GM12878 (cell line): Measurements from ENCODE around the gene TLX2. TPM values are rescaled to one million over a fixed set of nuclear protein-coding genes. Genes with fewer than 3 reads are reported as not detected.

Source experiments
- ATAC-seq: fragments of 200-7000 bp; cut with Tn5 transposase; 3 replicates; pipeline ENCODE4 v1.9.1; 2020; ENCODE audit warnings: mild to moderate bottlenecking, moderate library complexity
- BruUV-seq: library from RNA; stranded (reverse); fragments of 400-500 nt; replicated peaks from 2 replicates; lab custom pipeline; 2021; lab: Mats Ljungman, UMichigan
- CTCF ChIA-PET: fragments of 300-600 bp; sonication (Branson Sonifier 250); formaldehyde crosslinking; extraction: SDS; loops from one replicate; lab custom pipeline; 2021; ENCODE audit warnings: inconsistent platforms; lab: Yijun Ruan, JAX
- POLR2A ChIA-PET: fragments of 350-600 bp; formaldehyde crosslinking; extraction: SDS; loops from one replicate; lab custom pipeline; 2021; ENCODE audit warnings: inconsistent platforms; lab: Charles Lee
- RAD21 ChIA-PET: fragments of 300-600 bp; sonication (Branson Sonifier 250); formaldehyde crosslinking; loops from one replicate; lab custom pipeline; 2023; ENCODE audit warnings: antibody characterized with exemption; ENCODE audit not compliant: unreplicated experiment; lab: Charles Lee
- SMC1A ChIA-PET: fragments of 300-600 bp; sonication (Branson Sonifier 250); formaldehyde crosslinking; loops from one replicate; lab custom pipeline; 2023; ENCODE audit not compliant: unreplicated experiment, uncharacterized antibody; lab: Charles Lee
- DNase-seq: peaks from one replicate; pipeline ENCODE4 v3.0.0-alpha.2; 2011; ENCODE audit warnings: low read depth, low spot score
- FAIRE-seq: peaks from 3 replicates; lab custom pipeline; 2011; peaks lifted over from hg19 to GRCh38; lab: Jason Lieb, UNC
- H2AFZ ChIP-seq: 2 replicates; pipeline ENCODE4 v1.6.0; 2011; ENCODE audit warnings: low read depth, low read length, control low read depth; ENCODE audit not compliant: control insufficient read depth
- H3K27ac ChIP-seq: 2 replicates; pipeline ENCODE4 v1.5.1; 2011; ENCODE audit warnings: control low read depth; ENCODE audit not compliant: control insufficient read depth, insufficient read depth
- H3K27me3 ChIP-seq, 2 experiments: replicated peaks in 1 of 2; 2 replicates each; pipeline versions ENCODE4 v1.6.0 to v1.6.1; 2011; ENCODE audit warnings: low read length in 1 of 2; ENCODE audit not compliant: control insufficient read depth in 2 of 2, insufficient read depth in 2 of 2
- H3K36me3 ChIP-seq, 2 experiments: 2 replicates each; pipeline ENCODE4 v1.5.1; 2011; ENCODE audit warnings: low read length in 1 of 2; ENCODE audit not compliant: control insufficient read depth in 2 of 2, insufficient read depth in 2 of 2
- H3K4me1 ChIP-seq: 2 replicates; pipeline ENCODE4 v1.6.1; 2011; ENCODE audit warnings: mild to moderate bottlenecking, low read length, moderate library complexity, mixed read lengths; ENCODE audit not compliant: control insufficient read depth, insufficient read depth
- H3K4me2 ChIP-seq: 2 replicates; pipeline ENCODE4 v1.6.0; 2011; ENCODE audit warnings: control low read depth; ENCODE audit not compliant: control insufficient read depth, insufficient read depth
- H3K4me3 ChIP-seq: fragments of 200-600 bp; sonication (generic); 2 replicates; pipeline ENCODE4 v1.5.1; 2016
- H3K79me2 ChIP-seq: 2 replicates; pipeline ENCODE4 v1.6.0; 2011; ENCODE audit warnings: low read length; ENCODE audit not compliant: control insufficient read depth, insufficient read depth
- H3K9ac ChIP-seq: 2 replicates; pipeline ENCODE4 v1.8.0; 2011; ENCODE audit warnings: low read length, control low read depth, mixed read lengths; ENCODE audit not compliant: control insufficient read depth, insufficient read depth
- H3K9me3 ChIP-seq: replicated peaks from 3 replicates; pipeline ENCODE4 v1.5.1; 2011; ENCODE audit warnings: mild to moderate bottlenecking, low read length; ENCODE audit not compliant: control insufficient read depth, insufficient read depth
- H4K20me1 ChIP-seq: 2 replicates; pipeline ENCODE4 v1.6.0; 2011; ENCODE audit not compliant: control insufficient read depth, insufficient read depth
- CBFB ChIP-seq: IDR thresholded peaks from 2 replicates; pipeline ENCODE4 v1.6.1; 2016; ENCODE audit warnings: antibody characterized with exemption, low read depth
- EZH2 ChIP-seq: IDR thresholded peaks from 2 replicates; pipeline ENCODE4 v1.6.1; 2012; ENCODE audit warnings: low read depth, mild to moderate bottlenecking, control low read depth, inconsistent platforms, low read length, borderline replicate concordance; ENCODE audit not compliant: control insufficient read depth
- HDAC6 ChIP-seq: fragments of 200-600 bp; sonication (generic); IDR thresholded peaks from one replicate; pipeline ENCODE4 v1.8.0; 2017; ENCODE audit warnings: antibody characterized with exemption; ENCODE audit not compliant: unreplicated experiment
- MTA3 ChIP-seq: IDR thresholded peaks from 2 replicates; pipeline ENCODE4 v1.6.1; 2012; ENCODE audit warnings: low read length, inconsistent platforms, borderline replicate concordance
- NRF1 ChIP-seq: conservative IDR thresholded peaks from 2 replicates; pipeline ENCODE4 v1.6.1; 2011; ENCODE audit warnings: mild to moderate bottlenecking, low read depth, low read length, improper control_type of control experiment
- POLR2A ChIP-seq: IDR thresholded peaks from 2 replicates; pipeline ENCODE4 v1.6.1; 2011; ENCODE audit warnings: low read depth, mild to moderate bottlenecking, low read length
- SREBF1 ChIP-seq: IDR thresholded peaks from 2 replicates; pipeline ENCODE4 v1.6.1; 2012; ENCODE audit warnings: mild to moderate bottlenecking, low read length
- ZBED1 ChIP-seq: IDR thresholded peaks from 2 replicates; pipeline ENCODE4 v1.6.1; 2016; ENCODE audit warnings: borderline replicate concordance
- WGBS: methylation state at CpG from one replicate; pipeline ENCODE4 v1.1.6; 2016; ENCODE audit warnings: low lambda C conversion rate; ENCODE audit not compliant: insufficient replicate concordance, insufficient coverage; ENCODE audit errors: missing lambda C conversion rate; 5-methylcytosine and 5-hydroxymethylcytosine counted together
- in situ Hi-C: fragments of 300-500 bp; cut with MboI; formaldehyde crosslinking; loops from 9 replicates; pipeline ENCODE4 v1.14.3; 2018; ENCODE audit warnings: mixed read lengths
- intact Hi-C: fragments of 100-400 bp; cut with micrococcal nuclease; formaldehyde crosslinking; loops from one replicate; pipeline ENCODE4 v1.14.2; 2022; ENCODE audit not compliant: unreplicated experiment
- polyA plus RNA-seq, 11 experiments: library from polyadenylated mRNA; depleted of rRNA in 4 of 11; unstranded in 6 of 11; stranded (reverse) in 5 of 11; fragments of >200 nt; fragmentation: Nextera tagmentation in 4 of 11; fragmentation: Illumina TruSeq in 1 of 11; extraction: Ambion mirVana in 4 of 11; extraction: Trizol in 1 of 11; gene quantifications; 1 replicate in 1 of 11; 2 replicates in 10 of 11; pipeline versions ENCODE4 v1.2.1 to v1.2.3, GENCODE V29; 2011 to 2016; ENCODE audit warnings: inconsistent platforms in 2 of 11, missing spikeins in 2 of 11, low read depth in 1 of 11
- total RNA-seq, 4 experiments: library from RNA; depleted of rRNA in 3 of 4; stranded (reverse); fragments of >200 nt in 3 of 4; fragmentation: Illumina TruSeq in 1 of 4; extraction: Trizol in 1 of 4; gene quantifications; 2 replicates each; pipeline versions ENCODE4 v1.2.1 to v1.2.3, GENCODE V29; 2013 to 2021
- TF ChIP-seq, protein P1 (sequence below): IDR thresholded peaks from 2 replicates; pipeline ENCODE4 v1.6.1; 2012; ENCODE audit warnings: improper control_type of control experiment, low read depth, low read length; ENCODE audit not compliant: insufficient replicate concordance

TLX2 gene
- total and polyA plus RNA-seq, 10 of the 15 experiments (the other 5 are each of a cell fraction or from before 2014, with no cell fraction given), result 0.06 to 5.5 (median 3.6) TPM; not detected in 1

DNA sequence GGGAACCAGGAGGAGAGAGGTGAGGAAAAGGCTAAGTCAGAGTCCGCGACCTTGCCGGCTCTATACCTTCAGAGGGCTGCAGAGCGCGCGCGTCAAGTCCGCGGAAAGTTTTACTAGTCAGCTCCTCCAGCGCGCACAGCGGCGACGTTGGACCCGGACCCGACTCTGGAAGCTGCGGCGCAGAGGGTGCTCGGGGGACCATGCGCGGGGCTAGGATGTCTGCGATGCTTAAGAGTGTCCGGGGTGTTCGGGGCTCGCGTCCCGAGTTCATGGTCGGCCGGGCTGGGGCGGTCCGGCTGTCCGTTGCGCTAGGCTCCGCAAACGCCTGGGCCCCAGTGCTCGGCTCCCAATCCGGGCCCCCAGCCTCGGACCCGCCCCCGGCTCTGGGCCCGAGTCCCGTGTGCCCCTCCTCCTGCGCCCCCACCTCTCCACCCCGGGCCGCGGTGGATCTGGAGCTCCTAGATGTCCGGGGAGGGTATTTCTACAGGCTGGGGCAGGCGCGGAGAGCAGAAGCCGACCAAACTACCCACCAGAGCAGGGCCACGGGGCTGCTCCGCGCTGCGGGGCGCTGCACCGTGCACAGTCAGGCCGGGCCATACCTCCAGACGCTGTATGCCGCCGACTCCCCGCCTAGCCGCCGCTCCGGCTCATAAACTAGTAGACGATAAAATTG lies 14.8 kb upstream of the TLX2 start, which contains the start of gene LBX2:
Gene LBX2, minus strand, starts transcription at position 337 of the 673 bp plus-strand sequence. Its CDS starts 66 bp downstream, at position 271.
- in situ Hi-C loops (no loop called here), intact Hi-C loops (no loop called here)
- Histone ChIP-seq H4K20me1 (no peaks in the 10 kb centered on the region), H3K4me3 (peak within 1 kb of the TSS; percentile 57; the same call in 1 of the 2 replicates), H3K36me3 (no peaks in the 10 kb centered on the region), H3K79me2 (no peaks in the 10 kb centered on the region), H3K4me2 (peak within 1 kb of the TSS; percentile 46), H3K27ac (no peak within 1 kb of the TSS), H2AFZ (no peak within 1 kb of the TSS), H3K9ac (no peak within 1 kb of the TSS), H3K4me1 (peaks cover 15% of the 10 kb centered on the region), H3K27me3 (peaks cover 15 to 25% of the 10 kb centered on the region in 2 experiments; a peak in 3 of 4 replicates), H3K9me3 (no peaks in the 10 kb centered on the region)
- no TSS peak for BruUV-seq
- ChIA-PET RAD21 (interaction anchor here (1.7 to 2.6 kb wide), 2 partner anchors 45 to 89 kb away, joined by 4 to 10 read pairs; partner anchors contain the start of gene INO80B), SMC1A (interaction anchor here (1.3 to 7.0 kb wide), 2 partner anchors 58 to 87 kb away, joined by 3 to 71 read pairs; no protein-coding TSS in a partner anchor), CTCF (interaction anchor here (0.6 to 13.9 kb wide), 2 partner anchors 77 to 87 kb away, joined by 4 to 231 read pairs; no protein-coding TSS in a partner anchor), POLR2A (no interaction called here)
- DNase-seq (no peak), FAIRE-seq (no peak), ATAC-seq (no peak)
- TF ChIP-seq, protein P1, sequence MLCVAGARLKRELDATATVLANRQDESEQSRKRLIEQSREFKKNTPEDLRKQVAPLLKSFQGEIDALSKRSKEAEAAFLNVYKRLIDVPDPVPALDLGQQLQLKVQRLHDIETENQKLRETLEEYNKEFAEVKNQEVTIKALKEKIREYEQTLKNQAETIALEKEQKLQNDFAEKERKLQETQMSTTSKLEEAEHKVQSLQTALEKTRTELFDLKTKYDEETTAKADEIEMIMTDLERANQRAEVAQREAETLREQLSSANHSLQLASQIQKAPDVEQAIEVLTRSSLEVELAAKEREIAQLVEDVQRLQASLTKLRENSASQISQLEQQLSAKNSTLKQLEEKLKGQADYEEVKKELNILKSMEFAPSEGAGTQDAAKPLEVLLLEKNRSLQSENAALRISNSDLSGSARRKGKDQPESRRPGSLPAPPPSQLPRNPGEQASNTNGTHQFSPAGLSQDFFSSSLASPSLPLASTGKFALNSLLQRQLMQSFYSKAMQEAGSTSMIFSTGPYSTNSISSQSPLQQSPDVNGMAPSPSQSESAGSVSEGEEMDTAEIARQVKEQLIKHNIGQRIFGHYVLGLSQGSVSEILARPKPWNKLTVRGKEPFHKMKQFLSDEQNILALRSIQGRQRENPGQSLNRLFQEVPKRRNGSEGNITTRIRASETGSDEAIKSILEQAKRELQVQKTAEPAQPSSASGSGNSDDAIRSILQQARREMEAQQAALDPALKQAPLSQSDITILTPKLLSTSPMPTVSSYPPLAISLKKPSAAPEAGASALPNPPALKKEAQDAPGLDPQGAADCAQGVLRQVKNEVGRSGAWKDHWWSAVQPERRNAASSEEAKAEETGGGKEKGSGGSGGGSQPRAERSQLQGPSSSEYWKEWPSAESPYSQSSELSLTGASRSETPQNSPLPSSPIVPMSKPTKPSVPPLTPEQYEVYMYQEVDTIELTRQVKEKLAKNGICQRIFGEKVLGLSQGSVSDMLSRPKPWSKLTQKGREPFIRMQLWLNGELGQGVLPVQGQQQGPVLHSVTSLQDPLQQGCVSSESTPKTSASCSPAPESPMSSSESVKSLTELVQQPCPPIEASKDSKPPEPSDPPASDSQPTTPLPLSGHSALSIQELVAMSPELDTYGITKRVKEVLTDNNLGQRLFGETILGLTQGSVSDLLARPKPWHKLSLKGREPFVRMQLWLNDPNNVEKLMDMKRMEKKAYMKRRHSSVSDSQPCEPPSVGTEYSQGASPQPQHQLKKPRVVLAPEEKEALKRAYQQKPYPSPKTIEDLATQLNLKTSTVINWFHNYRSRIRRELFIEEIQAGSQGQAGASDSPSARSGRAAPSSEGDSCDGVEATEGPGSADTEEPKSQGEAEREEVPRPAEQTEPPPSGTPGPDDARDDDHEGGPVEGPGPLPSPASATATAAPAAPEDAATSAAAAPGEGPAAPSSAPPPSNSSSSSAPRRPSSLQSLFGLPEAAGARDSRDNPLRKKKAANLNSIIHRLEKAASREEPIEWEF, result no peak
- no peak for TF ChIP-seq EZH2
- no peak for TF ChIP-seq MTA3
- 0 out of 2 replicates have a peak, but pooled peaks have one; percentile 8 for TF ChIP-seq POLR2A
- TF ChIP-seq HDAC6, result peak; percentile 55
- TF ChIP-seq ZBED1, result no peak
- no peak for TF ChIP-seq CBFB
- no peak for TF ChIP-seq SREBF1
- no peak for TF ChIP-seq NRF1
- WGBS, result 44% methylated on average over 52 of the region's 65 CpGs
